Hematopoietic multipotent progenitor cell treated with erythropoietin and hydrocortisone succinate and interleukin-3 and kit ligand, for 4 days (in vitro differentiated cells): Measurements from ENCODE around the gene SATB1.
A peak's percentile ranks its signal among the peaks of the same experiment; 100 is the strongest.
"Not testable (repeated sequence)": the region's sequence is repeated elsewhere in the genome, so short reads cannot be mapped to it uniquely, and the experiment has no call there.

Source experiments
- DNase-seq: peaks from one replicate; pipeline ENCODE4 v3.0.0-alpha.2; 2015

The SATB1 gene

GRCh38 chr3:18424729-18425640 lies at the start of gene SATB1:
SATB1 (minus strand) TSS chr3:18425339; CDS start chr3:18420967, 4,372 bp downstream.
- peak; percentile 89 for DNase-seq

GRCh38 chr3:18474202-18474601 lies 49.1 kb upstream of the SATB1 start:
- no peak for DNase-seq

GRCh38 chr3:18469775-18470174 lies 44.6 kb upstream of the SATB1 start:
- no peak for DNase-seq

GRCh38 chr3:18466136-18466535 lies 41.0 kb upstream of the SATB1 start:
- no peak for DNase-seq

- no peak for DNase-seq
These were observed 29.6 kb upstream of the SATB1 start for GRCh38 chr3:18454766-18455165.

GRCh38 chr3:18449618-18450017 lies 24.5 kb upstream of the SATB1 start:
- DNase-seq: not testable (repeated sequence)

- no peak for DNase-seq
These were observed 22.6 kb upstream of the SATB1 start for GRCh38 chr3:18447720-18448119.

GRCh38 chr3:18446149-18446825 lies 21.1 kb upstream of the SATB1 start:
- peak; percentile 44 for DNase-seq

- peak; percentile 85 for DNase-seq
These were observed 20.4 kb upstream of the SATB1 start for GRCh38 chr3:18445401-18446148.

GRCh38 chr3:18444595-18445400 lies 19.7 kb upstream of the SATB1 start:
- peak; percentile 91 for DNase-seq

- peak; percentile 62 for DNase-seq
These were observed 18.8 kb upstream of the SATB1 start for GRCh38 chr3:18443665-18444594.

GRCh38 chr3:18442756-18443664 lies 17.9 kb upstream of the SATB1 start:
- no peak for DNase-seq

- no peak for DNase-seq
These were observed 16.4 kb upstream of the SATB1 start for GRCh38 chr3:18441551-18441950.

- no peak for DNase-seq
These were observed 15.1 kb upstream of the SATB1 start for GRCh38 chr3:18440066-18440722.

GRCh38 chr3:18439281-18439680 lies 14.1 kb upstream of the SATB1 start:
- no peak for DNase-seq

- DNase-seq: no peak
These were observed 13.4 kb upstream of the SATB1 start for GRCh38 chr3:18438586-18438985.

- DNase-seq: no peak
These were observed 11.1 kb upstream of the SATB1 start for GRCh38 chr3:18436213-18436612.

- DNase-seq: no peak
These were observed 9.6 kb upstream of the SATB1 start for GRCh38 chr3:18434711-18435110.

GRCh38 chr3:18432752-18433151 lies 7.6 kb upstream of the SATB1 start:
- DNase-seq: no peak

GRCh38 chr3:18431266-18431665 lies 6.1 kb upstream of the SATB1 start:
- DNase-seq: no peak
